Natural killer cell (primary cell): ENCODE data around the gene DAPK2. TPM values are rescaled to one million over a fixed set of nuclear protein-coding genes. Genes with fewer than 3 reads are reported as not detected.
A peak's percentile ranks its signal among the peaks of the same experiment; 100 is the strongest.

Experiments used
- ATAC-seq, 3 donors: fragments of 150-1000 bp in 2 of 3; fragments of 200-7000 bp in 1 of 3; cut with Tn5 transposase; 1 replicate in 1 of 3; 2 replicates in 2 of 3; pipeline ENCODE4 v1.10.0; 2021; ENCODE audit warnings: mild to moderate bottlenecking in 2 of 3, moderate library complexity in 2 of 3
- DNase-seq, 2 donors: peaks; one replicate each; pipeline versions ENCODE4 v3.0.0 to v3.0.0-alpha.2; 2013 to 2021; ENCODE audit warnings: mixed read lengths in 1 of 2
- H3K27ac ChIP-seq: one replicate; pipeline ENCODE4 v1.5.1; 2013; ENCODE audit warnings: mild to moderate bottlenecking, low read length
- H3K27me3 ChIP-seq: one replicate; pipeline ENCODE4 v1.6.1; 2013; ENCODE audit warnings: low read length; ENCODE audit not compliant: control insufficient read depth, insufficient read depth
- H3K36me3 ChIP-seq: one replicate; pipeline ENCODE4 v1.6.1; 2013; ENCODE audit warnings: low read length; ENCODE audit not compliant: control insufficient read depth, insufficient read depth
- H3K4me1 ChIP-seq: one replicate; pipeline ENCODE4 v1.6.1; 2013; ENCODE audit warnings: low read length; ENCODE audit not compliant: control insufficient read depth, insufficient read depth
- H3K4me3 ChIP-seq: one replicate; pipeline ENCODE4 v1.5.1; 2013; ENCODE audit warnings: low read length
- H3K9me3 ChIP-seq: one replicate; pipeline ENCODE4 v1.6.1; 2013; ENCODE audit warnings: low read length; ENCODE audit not compliant: control insufficient read depth, insufficient read depth
- H3K27ac Mint-ChIP-seq, 2 donors: one replicate each; pipeline ENCODE4 v1.8.0; 2022; ENCODE audit warnings: mild to moderate bottlenecking in 2 of 2, mixed read lengths in 2 of 2, moderate library complexity in 1 of 2
- H3K27me3 Mint-ChIP-seq, 2 donors: one replicate each; pipeline ENCODE4 v1.8.0; 2022; ENCODE audit warnings: low read depth in 2 of 2, mixed read lengths in 2 of 2
- H3K36me3 Mint-ChIP-seq: one replicate; pipeline ENCODE4 v1.8.0; 2022; ENCODE audit warnings: mixed read lengths
- H3K4me1 Mint-ChIP-seq, 2 donors: one replicate each; pipeline ENCODE4 v1.8.0; 2022; ENCODE audit warnings: mixed read lengths in 2 of 2
- H3K4me3 Mint-ChIP-seq: one replicate; pipeline ENCODE4 v1.8.0; 2022; ENCODE audit warnings: mild to moderate bottlenecking, moderate library complexity, mixed read lengths
- H3K9me3 Mint-ChIP-seq, 2 donors: one replicate each; pipeline ENCODE4 v1.8.0; 2022; ENCODE audit warnings: mixed read lengths in 2 of 2
- WGBS: methylation state at CpG from one replicate; pipeline ENCODE4 v1.1.7; 2013; ENCODE audit warnings: missing lambda C conversion rate; ENCODE audit not compliant: insufficient coverage; 5-methylcytosine and 5-hydroxymethylcytosine counted together
- intact Hi-C: fragments of 100-400 bp; cut with micrococcal nuclease; formaldehyde crosslinking; loops from one replicate; pipeline ENCODE4 v1.14.2; 2022
- total RNA-seq, 4 donors: library from RNA; stranded (reverse); fragments of 120-200 nt in 1 of 4; gene quantifications; one replicate each; pipeline versions ENCODE4 v1.2.3 to v1.2.4, GENCODE V29; 2013 to 2022
- TF ChIP-seq, protein P1 (sequence below): fragments of 200-600 bp; IDR thresholded peaks from one replicate; pipeline ENCODE4 v1.8.0; 2022; ENCODE audit warnings: antibody characterized with exemption

Gene DAPK2
- total RNA-seq, 3 donors from 2014 or later (not counting 1 experiment from before 2014, with no cell fraction given): 3.7 to 25.3 (median 6.0) TPM

DNA sequence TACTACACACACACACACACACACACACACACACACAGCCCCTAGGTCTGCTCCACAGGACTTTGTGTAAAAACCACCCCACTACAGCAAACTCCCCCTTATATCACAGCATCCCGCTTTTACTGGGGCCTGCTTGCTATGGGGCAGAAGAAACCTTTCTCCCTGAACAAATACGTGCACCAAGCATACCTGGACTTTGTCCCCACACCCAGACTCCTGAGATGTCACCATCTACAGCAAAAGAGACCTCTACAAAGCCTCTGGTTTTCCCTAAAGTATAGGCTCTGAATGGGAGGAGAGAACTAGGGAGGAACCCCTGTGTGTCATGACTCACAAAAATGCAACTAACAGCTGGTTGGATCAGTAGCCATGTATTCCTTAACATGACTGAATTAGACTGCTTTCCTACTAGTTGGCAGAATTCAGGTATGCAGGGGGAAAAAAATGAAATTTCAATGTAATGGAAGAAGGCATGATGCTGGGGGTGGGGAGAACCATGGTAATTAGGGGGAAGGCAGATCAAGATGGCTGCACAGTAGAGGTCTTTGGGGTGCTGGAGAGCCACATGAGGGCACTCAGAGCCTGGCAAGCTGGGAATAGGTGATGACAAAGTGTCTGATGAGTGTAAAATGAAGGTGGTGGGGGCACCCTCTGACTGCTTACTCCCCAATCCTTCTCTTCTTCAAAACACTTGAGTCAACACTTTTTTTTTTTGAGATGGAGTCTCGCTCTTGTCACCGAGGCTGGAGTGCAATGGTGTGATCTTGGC lies 45.9 kb downstream of the DAPK2 start:
- no peak overlapping the region for H3K27ac Mint-ChIP-seq
- Histone ChIP-seq H3K4me1 (peaks cover 10% of the 10 kb centered on the region), H3K9me3 (no peaks in the 10 kb centered on the region), H3K27ac (no peak overlapping the region), H3K27me3 (no peaks in the 10 kb centered on the region), H3K36me3 (no peaks in the 10 kb centered on the region), H3K4me3 (no peak overlapping the region)
- no peaks in the 10 kb centered on the region for H3K9me3 Mint-ChIP-seq
- DNase-seq: no peak
- peaks cover 0 to 9% of the 10 kb centered on the region in 2 donors for H3K27me3 Mint-ChIP-seq
- H3K4me3 Mint-ChIP-seq: no peak overlapping the region
- intact Hi-C loops: no loop called here
- WGBS: 97% methylated on average over 4 of the region's 4 CpGs
- TF ChIP-seq, protein P1, sequence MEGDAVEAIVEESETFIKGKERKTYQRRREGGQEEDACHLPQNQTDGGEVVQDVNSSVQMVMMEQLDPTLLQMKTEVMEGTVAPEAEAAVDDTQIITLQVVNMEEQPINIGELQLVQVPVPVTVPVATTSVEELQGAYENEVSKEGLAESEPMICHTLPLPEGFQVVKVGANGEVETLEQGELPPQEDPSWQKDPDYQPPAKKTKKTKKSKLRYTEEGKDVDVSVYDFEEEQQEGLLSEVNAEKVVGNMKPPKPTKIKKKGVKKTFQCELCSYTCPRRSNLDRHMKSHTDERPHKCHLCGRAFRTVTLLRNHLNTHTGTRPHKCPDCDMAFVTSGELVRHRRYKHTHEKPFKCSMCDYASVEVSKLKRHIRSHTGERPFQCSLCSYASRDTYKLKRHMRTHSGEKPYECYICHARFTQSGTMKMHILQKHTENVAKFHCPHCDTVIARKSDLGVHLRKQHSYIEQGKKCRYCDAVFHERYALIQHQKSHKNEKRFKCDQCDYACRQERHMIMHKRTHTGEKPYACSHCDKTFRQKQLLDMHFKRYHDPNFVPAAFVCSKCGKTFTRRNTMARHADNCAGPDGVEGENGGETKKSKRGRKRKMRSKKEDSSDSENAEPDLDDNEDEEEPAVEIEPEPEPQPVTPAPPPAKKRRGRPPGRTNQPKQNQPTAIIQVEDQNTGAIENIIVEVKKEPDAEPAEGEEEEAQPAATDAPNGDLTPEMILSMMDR: no peak
- peaks cover 6 to 13% of the 10 kb centered on the region in 2 donors for H3K4me1 Mint-ChIP-seq
- no peaks in the 10 kb centered on the region for H3K36me3 Mint-ChIP-seq
- no peak for ATAC-seq

DNA sequence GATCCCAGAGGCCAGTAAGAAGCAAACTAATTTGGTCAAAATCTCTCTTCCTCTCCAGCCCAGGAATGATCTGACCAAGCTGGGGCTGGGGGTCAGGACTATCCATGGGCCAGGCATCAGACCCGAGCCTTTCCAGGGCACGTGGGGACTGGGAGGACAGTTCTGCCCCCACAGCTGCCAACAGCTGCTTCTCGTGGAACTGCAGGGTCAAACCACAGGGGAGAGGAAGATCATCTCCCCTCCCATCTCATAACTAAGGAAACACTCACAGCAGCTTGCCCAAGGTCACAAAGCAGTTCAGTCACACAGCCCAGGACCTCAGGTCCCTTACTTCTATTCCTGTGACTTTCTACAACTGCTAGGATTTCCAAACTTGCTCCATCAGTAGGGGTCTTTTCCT lies 47.1 kb downstream of the DAPK2 start:
- ATAC-seq (no peak), DNase-seq (no peak)
- H3K4me3 ChIP-seq: no peak overlapping the region
- H3K36me3 ChIP-seq: no peaks in the 10 kb centered on the region
- no peaks in the 10 kb centered on the region for H3K36me3 Mint-ChIP-seq
- peaks cover 10% of the 10 kb centered on the region for H3K4me1 ChIP-seq
- H3K27me3 Mint-ChIP-seq: peaks cover 0 to 9% of the 10 kb centered on the region in 2 donors
- TF ChIP-seq, protein P1: no peak
- H3K9me3 Mint-ChIP-seq: no peaks in the 10 kb centered on the region
- no peak overlapping the region for H3K4me3 Mint-ChIP-seq
- no peak overlapping the region for H3K27ac ChIP-seq
- peaks cover 4 to 12% of the 10 kb centered on the region in 2 donors for H3K4me1 Mint-ChIP-seq
- H3K9me3 ChIP-seq: no peaks in the 10 kb centered on the region
- no peaks in the 10 kb centered on the region for H3K27me3 ChIP-seq
- no peak overlapping the region for H3K27ac Mint-ChIP-seq
- intact Hi-C loops: no loop called here
- WGBS: 28% methylated on average over 3 of the region's 3 CpGs

GRCh38 chr15:63998489-63998888 lies 47.8 kb downstream of the DAPK2 start:
- Histone ChIP-seq H3K27me3 (no peaks in the 10 kb centered on the region), H3K9me3 (no peaks in the 10 kb centered on the region), H3K4me1 (peaks cover 10% of the 10 kb centered on the region), H3K36me3 (no peaks in the 10 kb centered on the region), H3K27ac (no peak overlapping the region), H3K4me3 (no peak overlapping the region)
- intact Hi-C loops: no loop called here
- TF ChIP-seq, protein P1: no peak
- H3K9me3 Mint-ChIP-seq: no peaks in the 10 kb centered on the region
- 66% methylated on average over 8 of the region's 8 CpGs for WGBS
- peaks cover 0 to 6% of the 10 kb centered on the region in 2 donors for H3K27me3 Mint-ChIP-seq
- no peaks in the 10 kb centered on the region for H3K36me3 Mint-ChIP-seq
- peaks cover 0 to 8% of the 10 kb centered on the region in 2 donors for H3K4me1 Mint-ChIP-seq
- DNase-seq: peak in 1 of 2 donors; percentile 44
- no peak for ATAC-seq
- no peak overlapping the region for H3K4me3 Mint-ChIP-seq
- H3K27ac Mint-ChIP-seq: no peak overlapping the region
